HepG2 (cell line): ENCODE measurements around the gene SGMS1. TPM values are rescaled to one million over a fixed set of nuclear protein-coding genes. Genes with fewer than 3 reads are reported as not detected.

Source experiments
- CAMTA2 ChIP-seq: sonication (generic); formaldehyde crosslinking; IDR thresholded peaks from 2 replicates; pipeline ENCODE4 v1.4.0; 2020; ENCODE audit warnings: mild to moderate bottlenecking, missing genetic modification reagents, borderline replicate concordance
- ETV5 ChIP-seq: IDR thresholded peaks from 2 replicates; pipeline ENCODE4 v1.6.1; 2018; ENCODE audit warnings: missing biosample characterization, missing genetic modification reagents, inconsistent platforms, borderline replicate concordance
- HMG20A ChIP-seq: IDR thresholded peaks from 2 replicates; pipeline ENCODE4 v1.6.1; 2016; ENCODE audit warnings: borderline replicate concordance
- NKX3-1 ChIP-seq: sonication (generic); formaldehyde crosslinking; IDR thresholded peaks from 2 replicates; pipeline ENCODE4 v1.5.0; 2020; ENCODE audit warnings: missing genetic modification reagents
- SRSF4 ChIP-seq: fragments of 200-400 bp; formaldehyde crosslinking; IDR thresholded peaks from one replicate; pipeline ENCODE4 v1.6.1; 2018; ENCODE audit warnings: mild to moderate bottlenecking, low read depth, low read length, moderate library complexity; ENCODE audit not compliant: poor library complexity, severe bottlenecking
- THAP11 ChIP-seq: IDR thresholded peaks from 2 replicates; pipeline ENCODE4 v1.6.1; 2016; ENCODE audit warnings: missing biosample characterization, missing genetic modification reagents
- ZFP62 ChIP-seq: sonication (generic); formaldehyde crosslinking; IDR thresholded peaks from 2 replicates; pipeline ENCODE4 v1.4.0; 2020; ENCODE audit warnings: missing genetic modification reagents
- ZIK1 ChIP-seq: sonication (generic); formaldehyde crosslinking; IDR thresholded peaks from 2 replicates; pipeline ENCODE4 v1.5.0; 2020; ENCODE audit warnings: mild to moderate bottlenecking, low read depth, missing genetic modification reagents, borderline replicate concordance
- ZMYM4 ChIP-seq: sonication (generic); formaldehyde crosslinking; IDR thresholded peaks from 2 replicates; pipeline ENCODE4 v1.8.1; 2023; ENCODE audit warnings: mild to moderate bottlenecking, missing genetic modification reagents
- ZNF205 ChIP-seq: IDR thresholded peaks from 2 replicates; pipeline ENCODE4 v1.6.1; 2018; ENCODE audit warnings: missing biosample characterization, missing genetic modification reagents
- ZNF468 ChIP-seq: sonication (generic); formaldehyde crosslinking; IDR thresholded peaks from 2 replicates; pipeline ENCODE4 v1.8.0; 2022; ENCODE audit warnings: mild to moderate bottlenecking, moderate library complexity, missing genetic modification reagents
- ZNF549 ChIP-seq: sonication (generic); formaldehyde crosslinking; IDR thresholded peaks from 2 replicates; pipeline ENCODE4 v1.5.0; 2020; ENCODE audit warnings: missing genetic modification reagents
- ZNF850 ChIP-seq: sonication (generic); formaldehyde crosslinking; conservative IDR thresholded peaks from 2 replicates; pipeline ENCODE4 v1.9.0; 2021; ENCODE audit warnings: mild to moderate bottlenecking, missing genetic modification reagents
- ZSCAN25 ChIP-seq: sonication (generic); formaldehyde crosslinking; IDR thresholded peaks from 2 replicates; pipeline ENCODE4 v1.8.0; 2022; ENCODE audit warnings: mild to moderate bottlenecking, missing genetic modification reagents
- polyA plus RNA-seq, 8 experiments: library from polyadenylated mRNA; depleted of rRNA in 3 of 8; stranded (reverse) in 7 of 8; unstranded in 1 of 8; fragments of >200 nt; fragmentation: Illumina TruSeq in 4 of 8; extraction: Trizol in 4 of 8; gene quantifications; 2 replicates each; pipeline versions ENCODE4 v1.2.1 to v1.2.3, GENCODE V29; 2011 to 2016; ENCODE audit warnings: low read depth in 4 of 8, missing spikeins in 1 of 8, mixed read lengths in 1 of 8; ENCODE audit not compliant: insufficient read depth in 1 of 8
- total RNA-seq, 5 experiments: library from RNA; depleted of rRNA; stranded (reverse); fragments of >200 nt; fragmentation: Illumina TruSeq; extraction: Trizol; gene quantifications; 2 replicates each; pipeline ENCODE4 v1.2.3, GENCODE V29; 2016; ENCODE audit warnings: low read depth in 1 of 5
- TF ChIP-seq, protein P1 (sequence below): sonication (generic); formaldehyde crosslinking; IDR thresholded peaks from 2 replicates; pipeline ENCODE4 v1.4.0; 2020; ENCODE audit warnings: missing genetic modification reagents, borderline replicate concordance
- TF ChIP-seq, protein P2 (sequence below): sonication (generic); formaldehyde crosslinking; IDR thresholded peaks from 2 replicates; pipeline ENCODE4 v1.8.1; 2023; ENCODE audit warnings: missing genetic modification reagents, inconsistent platforms, borderline replicate concordance
- TF ChIP-seq, protein P3 (sequence below): sonication (generic); formaldehyde crosslinking; IDR thresholded peaks from 2 replicates; pipeline ENCODE4 v1.8.0; 2022; ENCODE audit warnings: missing genetic modification reagents, low read depth, mild to moderate bottlenecking, borderline replicate concordance
- TF ChIP-seq, protein P4 (sequence below): sonication (generic); formaldehyde crosslinking; IDR thresholded peaks from 2 replicates; pipeline ENCODE4 v1.4.0; 2020; ENCODE audit warnings: missing genetic modification reagents, borderline replicate concordance
- TF ChIP-seq, protein P5 (sequence below): IDR thresholded peaks from 2 replicates; pipeline ENCODE4 v1.6.1; 2016; ENCODE audit warnings: missing compliant biosample characterization, missing genetic modification reagents, borderline replicate concordance

The SGMS1 gene
- total and polyA plus RNA-seq, 2 of the 13 experiments (the other 11 are each of a cell fraction or from before 2014, with no cell fraction given), result 6.5 to 15.1 TPM

DNA sequence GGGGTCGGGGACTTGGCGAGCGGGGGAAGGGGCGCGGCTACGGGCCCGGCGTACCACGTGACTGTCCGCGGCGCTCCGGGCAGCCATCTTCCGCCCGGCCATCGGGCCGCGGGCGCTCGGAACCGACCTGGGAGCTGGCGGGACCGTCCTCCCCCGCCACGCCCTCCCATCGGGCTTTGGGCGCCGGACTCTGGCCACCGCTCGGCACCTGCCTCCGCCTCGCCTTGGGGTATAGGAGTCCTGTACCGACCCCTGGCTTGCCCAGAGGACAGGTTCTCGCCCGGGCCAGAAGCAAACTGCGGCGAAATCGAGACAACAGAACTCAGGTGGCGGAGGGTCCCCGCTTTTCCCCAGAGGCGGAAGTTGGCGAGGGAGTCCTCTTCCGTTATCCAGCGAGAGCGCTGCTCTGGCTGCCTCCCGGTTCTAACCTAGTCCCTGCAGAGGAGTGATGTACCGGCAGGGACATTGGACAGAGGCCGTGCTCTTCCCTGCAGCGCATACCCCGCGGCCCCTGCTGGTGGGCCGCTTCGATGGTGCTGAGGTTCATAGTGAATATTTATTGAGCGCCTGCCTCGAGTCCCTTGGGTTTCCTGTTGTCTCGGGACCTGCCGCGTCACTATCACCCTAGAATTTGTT lies 1.2 kb upstream of the SGMS1 start (continued):
- TF ChIP-seq ZNF549 (CRISPR knock-in tag) (0 out of 2 replicates have a peak, but pooled peaks have one; percentile 6), SRSF4 (no peak), CAMTA2 (no peak), ZIK1 (CRISPR knock-in tag) (no peak), ZNF205 (CRISPR knock-in tag) (peak; percentile 65; the same call in 1 of the 2 replicates), ZNF850 (CRISPR knock-in tag) (no peak), ZNF468 (CRISPR knock-in tag) (no peak), ZSCAN25 (CRISPR knock-in tag) (0 out of 2 replicates have a peak, but pooled peaks have one; percentile 8), ZMYM4 (CRISPR knock-in tag) (peak; percentile 41; the same call in 1 of the 2 replicates), THAP11 (CRISPR knock-in tag) (peak; percentile 67), NKX3-1 (CRISPR knock-in tag) (peak; percentile 73; the same call in 1 of the 2 replicates), ZFP62 (CRISPR knock-in tag) (0 out of 2 replicates have a peak, but pooled peaks have one; percentile 23), HMG20A (CRISPR knock-in tag) (no peak), ETV5 (CRISPR knock-in tag) (peak; percentile 65)
- TF ChIP-seq, protein P1, sequence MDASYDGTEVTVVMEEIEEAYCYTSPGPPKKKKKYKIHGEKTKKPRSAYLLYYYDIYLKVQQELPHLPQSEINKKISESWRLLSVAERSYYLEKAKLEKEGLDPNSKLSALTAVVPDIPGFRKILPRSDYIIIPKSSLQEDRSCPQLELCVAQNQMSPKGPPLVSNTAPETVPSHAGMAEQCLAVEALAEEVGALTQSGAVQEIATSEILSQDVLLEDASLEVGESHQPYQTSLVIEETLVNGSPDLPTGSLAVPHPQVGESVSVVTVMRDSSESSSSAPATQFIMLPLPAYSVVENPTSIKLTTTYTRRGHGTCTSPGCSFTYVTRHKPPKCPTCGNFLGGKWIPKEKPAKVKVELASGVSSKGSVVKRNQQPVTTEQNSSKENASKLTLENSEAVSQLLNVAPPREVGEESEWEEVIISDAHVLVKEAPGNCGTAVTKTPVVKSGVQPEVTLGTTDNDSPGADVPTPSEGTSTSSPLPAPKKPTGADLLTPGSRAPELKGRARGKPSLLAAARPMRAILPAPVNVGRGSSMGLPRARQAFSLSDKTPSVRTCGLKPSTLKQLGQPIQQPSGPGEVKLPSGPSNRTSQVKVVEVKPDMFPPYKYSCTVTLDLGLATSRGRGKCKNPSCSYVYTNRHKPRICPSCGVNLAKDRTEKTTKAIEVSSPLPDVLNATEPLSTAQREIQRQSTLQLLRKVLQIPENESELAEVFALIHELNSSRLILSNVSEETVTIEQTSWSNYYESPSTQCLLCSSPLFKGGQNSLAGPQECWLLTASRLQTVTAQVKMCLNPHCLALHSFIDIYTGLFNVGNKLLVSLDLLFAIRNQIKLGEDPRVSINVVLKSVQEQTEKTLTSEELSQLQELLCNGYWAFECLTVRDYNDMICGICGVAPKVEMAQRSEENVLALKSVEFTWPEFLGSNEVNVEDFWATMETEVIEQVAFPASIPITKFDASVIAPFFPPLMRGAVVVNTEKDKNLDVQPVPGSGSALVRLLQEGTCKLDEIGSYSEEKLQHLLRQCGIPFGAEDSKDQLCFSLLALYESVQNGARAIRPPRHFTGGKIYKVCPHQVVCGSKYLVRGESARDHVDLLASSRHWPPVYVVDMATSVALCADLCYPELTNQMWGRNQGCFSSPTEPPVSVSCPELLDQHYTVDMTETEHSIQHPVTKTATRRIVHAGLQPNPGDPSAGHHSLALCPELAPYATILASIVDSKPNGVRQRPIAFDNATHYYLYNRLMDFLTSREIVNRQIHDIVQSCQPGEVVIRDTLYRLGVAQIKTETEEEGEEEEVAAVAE (CRISPR knock-in tag), result no peak
- TF ChIP-seq, protein P2, sequence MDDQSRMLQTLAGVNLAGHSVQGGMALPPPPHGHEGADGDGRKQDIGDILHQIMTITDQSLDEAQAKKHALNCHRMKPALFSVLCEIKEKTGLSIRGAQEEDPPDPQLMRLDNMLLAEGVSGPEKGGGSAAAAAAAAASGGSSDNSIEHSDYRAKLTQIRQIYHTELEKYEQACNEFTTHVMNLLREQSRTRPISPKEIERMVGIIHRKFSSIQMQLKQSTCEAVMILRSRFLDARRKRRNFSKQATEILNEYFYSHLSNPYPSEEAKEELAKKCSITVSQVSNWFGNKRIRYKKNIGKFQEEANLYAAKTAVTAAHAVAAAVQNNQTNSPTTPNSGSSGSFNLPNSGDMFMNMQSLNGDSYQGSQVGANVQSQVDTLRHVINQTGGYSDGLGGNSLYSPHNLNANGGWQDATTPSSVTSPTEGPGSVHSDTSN (CRISPR knock-in tag), result no peak
- TF ChIP-seq, protein P3, sequence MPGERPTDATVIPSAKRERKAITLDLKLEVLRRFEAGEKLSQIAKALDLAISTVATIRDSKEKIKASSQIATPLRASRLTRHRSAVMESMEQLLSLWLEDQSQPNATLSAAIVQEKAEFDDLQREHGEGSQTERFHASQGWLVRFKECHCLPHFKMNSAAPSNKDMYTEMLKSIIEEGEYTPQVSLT (CRISPR knock-in tag), result no peak
- TF ChIP-seq, protein P4, sequence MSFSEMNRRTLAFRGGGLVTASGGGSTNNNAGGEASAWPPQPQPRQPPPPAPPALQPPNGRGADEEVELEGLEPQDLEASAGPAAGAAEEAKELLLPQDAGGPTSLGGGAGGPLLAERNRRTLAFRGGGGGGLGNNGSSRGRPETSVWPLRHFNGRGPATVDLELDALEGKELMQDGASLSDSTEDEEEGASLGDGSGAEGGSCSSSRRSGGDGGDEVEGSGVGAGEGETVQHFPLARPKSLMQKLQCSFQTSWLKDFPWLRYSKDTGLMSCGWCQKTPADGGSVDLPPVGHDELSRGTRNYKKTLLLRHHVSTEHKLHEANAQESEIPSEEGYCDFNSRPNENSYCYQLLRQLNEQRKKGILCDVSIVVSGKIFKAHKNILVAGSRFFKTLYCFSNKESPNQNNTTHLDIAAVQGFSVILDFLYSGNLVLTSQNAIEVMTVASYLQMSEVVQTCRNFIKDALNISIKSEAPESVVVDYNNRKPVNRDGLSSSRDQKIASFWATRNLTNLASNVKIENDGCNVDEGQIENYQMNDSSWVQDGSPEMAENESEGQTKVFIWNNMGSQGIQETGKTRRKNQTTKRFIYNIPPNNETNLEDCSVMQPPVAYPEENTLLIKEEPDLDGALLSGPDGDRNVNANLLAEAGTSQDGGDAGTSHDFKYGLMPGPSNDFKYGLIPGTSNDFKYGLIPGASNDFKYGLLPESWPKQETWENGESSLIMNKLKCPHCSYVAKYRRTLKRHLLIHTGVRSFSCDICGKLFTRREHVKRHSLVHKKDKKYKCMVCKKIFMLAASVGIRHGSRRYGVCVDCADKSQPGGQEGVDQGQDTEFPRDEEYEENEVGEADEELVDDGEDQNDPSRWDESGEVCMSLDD (CRISPR knock-in tag), result 0 out of 2 replicates have a peak, but pooled peaks have one; percentile 46
- TF ChIP-seq, protein P5, sequence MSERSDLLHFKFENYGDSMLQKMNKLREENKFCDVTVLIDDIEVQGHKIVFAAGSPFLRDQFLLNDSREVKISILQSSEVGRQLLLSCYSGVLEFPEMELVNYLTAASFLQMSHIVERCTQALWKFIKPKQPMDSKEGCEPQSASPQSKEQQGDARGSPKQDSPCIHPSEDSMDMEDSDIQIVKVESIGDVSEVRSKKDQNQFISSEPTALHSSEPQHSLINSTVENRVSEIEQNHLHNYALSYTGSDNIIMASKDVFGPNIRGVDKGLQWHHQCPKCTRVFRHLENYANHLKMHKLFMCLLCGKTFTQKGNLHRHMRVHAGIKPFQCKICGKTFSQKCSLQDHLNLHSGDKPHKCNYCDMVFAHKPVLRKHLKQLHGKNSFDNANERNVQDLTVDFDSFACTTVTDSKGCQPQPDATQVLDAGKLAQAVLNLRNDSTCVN (CRISPR knock-in tag), result peak; percentile 41; the same call in 1 of the 2 replicates
